SK-N-SH treated with all-trans-retinoic acid at 6 μM for 48 hours (cell line): ENCODE measurements around the gene KNDC1.

Experiments used
- ATAC-seq: fragments of 200-7000 bp; cut with Tn5 transposase; 3 replicates; pipeline ENCODE4 v1.9.1; 2020; ENCODE audit warnings: mild to moderate bottlenecking, moderate library complexity
- ARNTL ChIP-seq: fragments of 450-650 bp; formaldehyde crosslinking; IDR thresholded peaks from 2 replicates; pipeline ENCODE4 v1.5.0; 2020; ENCODE audit warnings: low read depth, mild to moderate bottlenecking, moderate library complexity, borderline replicate concordance
- BACH2 ChIP-seq: fragments of 250-450 bp; sonication (Bioruptor Pico); IDR thresholded peaks from 2 replicates; pipeline ENCODE4 v1.9.0; 2021; ENCODE audit warnings: mild to moderate bottlenecking, borderline replicate concordance
- CREB5 ChIP-seq: fragments of 250-450 bp; sonication (Bioruptor Pico); IDR thresholded peaks from 2 replicates; pipeline ENCODE4 v1.5.1; 2020; ENCODE audit warnings: low read depth, mild to moderate bottlenecking, moderate library complexity
- CSRNP3 ChIP-seq: fragments of 250-450 bp; sonication (Bioruptor Pico); IDR thresholded peaks from 2 replicates; pipeline ENCODE4 v1.5.1; 2021; ENCODE audit warnings: mild to moderate bottlenecking, moderate library complexity
- ESRRG ChIP-seq: fragments of 250-450 bp; sonication (Bioruptor Pico); IDR thresholded peaks from 2 replicates; pipeline ENCODE4 v1.6.1; 2021; ENCODE audit warnings: mild to moderate bottlenecking
- GLIS3 ChIP-seq: fragments of 250-450 bp; sonication (Bioruptor Pico); IDR thresholded peaks from 2 replicates; pipeline ENCODE4 v1.5.0; 2020; ENCODE audit warnings: mild to moderate bottlenecking, moderate library complexity
- ISL1 ChIP-seq: fragments of 250-450 bp; sonication (Bioruptor Pico); IDR thresholded peaks from 2 replicates; pipeline ENCODE4 v2.1.2; 2022; ENCODE audit warnings: mild to moderate bottlenecking, moderate library complexity
- OSR1 ChIP-seq: fragments of 250-450 bp; sonication (Bioruptor Pico); IDR thresholded peaks from 2 replicates; pipeline ENCODE4 v1.8.0; 2022; ENCODE audit warnings: moderate library complexity, mild to moderate bottlenecking, inconsistent platforms
- PATZ1 ChIP-seq: fragments of 250-450 bp; sonication (Bioruptor Pico); IDR thresholded peaks from 2 replicates; pipeline ENCODE4 v1.8.0; 2020; ENCODE audit warnings: mild to moderate bottlenecking, moderate library complexity, borderline replicate concordance
- POU6F1 ChIP-seq: fragments of 250-450 bp; sonication (Bioruptor Pico); IDR thresholded peaks from 2 replicates; pipeline ENCODE4 v1.8.0; 2021; ENCODE audit warnings: low read depth, mild to moderate bottlenecking, moderate library complexity, borderline replicate concordance
- PPARA ChIP-seq: fragments of 250-450 bp; sonication (Bioruptor Pico); IDR thresholded peaks from 2 replicates; pipeline ENCODE4 v1.5.0; 2020; ENCODE audit warnings: mild to moderate bottlenecking, borderline replicate concordance
- RARB ChIP-seq: fragments of 250-450 bp; sonication (Bioruptor Pico); IDR thresholded peaks from 2 replicates; pipeline ENCODE4 v1.8.0; 2021; ENCODE audit warnings: mild to moderate bottlenecking, moderate library complexity
- TCF4 ChIP-seq: fragments of 250-450 bp; sonication (Bioruptor Pico); IDR thresholded peaks from 2 replicates; pipeline ENCODE4 v1.8.0; 2021; ENCODE audit warnings: mild to moderate bottlenecking, moderate library complexity, borderline replicate concordance
- TOX ChIP-seq: fragments of 250-450 bp; sonication (Bioruptor Pico); IDR thresholded peaks from 2 replicates; pipeline ENCODE4 v1.8.0; 2021; ENCODE audit warnings: mild to moderate bottlenecking, moderate library complexity, borderline replicate concordance
- TSHZ2 ChIP-seq: fragments of 250-450 bp; sonication (Bioruptor Pico); IDR thresholded peaks from 2 replicates; pipeline ENCODE4 v1.5.0; 2020; ENCODE audit warnings: mild to moderate bottlenecking, moderate library complexity
- ZFP3 ChIP-seq: fragments of 250-450 bp; sonication (Bioruptor Pico); IDR thresholded peaks from 2 replicates; pipeline ENCODE4 v1.5.0; 2020; ENCODE audit warnings: mild to moderate bottlenecking, moderate library complexity
- ZFP30 ChIP-seq: fragments of 450-650 bp; formaldehyde crosslinking; IDR thresholded peaks from 2 replicates; pipeline ENCODE4 v1.5.0; 2022; ENCODE audit warnings: mild to moderate bottlenecking, moderate library complexity
- ZNF565 ChIP-seq: fragments of 450-650 bp; formaldehyde crosslinking; conservative IDR thresholded peaks from 2 replicates; pipeline ENCODE4 v1.5.0; 2020; ENCODE audit warnings: low read depth, mild to moderate bottlenecking, moderate library complexity
- ZNF70 ChIP-seq: fragments of 450-650 bp; formaldehyde crosslinking; IDR thresholded peaks from 2 replicates; pipeline ENCODE4 v1.5.0; 2020; ENCODE audit warnings: mild to moderate bottlenecking, moderate library complexity
- ZNF8 ChIP-seq: fragments of 450-650 bp; formaldehyde crosslinking; IDR thresholded peaks from 2 replicates; pipeline ENCODE4 v1.5.0; 2020; ENCODE audit warnings: mild to moderate bottlenecking, moderate library complexity

KNDC1 gene

GRCh38 chr10:133167693-133168616 is 7.9 kb downstream of the KNDC1 start (continued):
- no peak for TF ChIP-seq ARNTL
- no peak for TF ChIP-seq ISL1 (CRISPR knock-in tag)
- TF ChIP-seq ZNF70 (CRISPR knock-in tag), result no peak

GRCh38 chr10:133168617-133169031 is 8.6 kb downstream of the KNDC1 start:
- no peak for ATAC-seq
- TF ChIP-seq PATZ1 (CRISPR knock-in tag), result no peak
- TF ChIP-seq ZFP3, result no peak
- TF ChIP-seq ESRRG (CRISPR knock-in tag), result no peak
- TF ChIP-seq PPARA, result no peak
- TF ChIP-seq TCF4, result no peak
- no peak for TF ChIP-seq CREB5 (CRISPR knock-in tag)
- no peak for TF ChIP-seq OSR1 (CRISPR knock-in tag)
- TF ChIP-seq RARB, result no peak
- TF ChIP-seq ISL1 (CRISPR knock-in tag), result no peak
- TF ChIP-seq GLIS3 (CRISPR knock-in tag), result no peak
- no peak for TF ChIP-seq ARNTL
- no peak for TF ChIP-seq POU6F1 (CRISPR knock-in tag)

- ATAC-seq, result no peak
- no peak for TF ChIP-seq ZFP30 (CRISPR knock-in tag)
- TF ChIP-seq ZFP3, result no peak
- no peak for TF ChIP-seq ZNF565 (CRISPR knock-in tag)
- TF ChIP-seq TCF4, result no peak
- no peak for TF ChIP-seq TOX (CRISPR knock-in tag)
- no peak for TF ChIP-seq GLIS3 (CRISPR knock-in tag)
- TF ChIP-seq RARB, result no peak
- no peak for TF ChIP-seq ZNF8 (CRISPR knock-in tag)
- no peak for TF ChIP-seq CREB5 (CRISPR knock-in tag)
- no peak for TF ChIP-seq POU6F1 (CRISPR knock-in tag)
- TF ChIP-seq CSRNP3, result no peak
- TF ChIP-seq BACH2 (CRISPR knock-in tag), result no peak
- TF ChIP-seq TSHZ2 (CRISPR knock-in tag), result no peak
- TF ChIP-seq OSR1 (CRISPR knock-in tag), result no peak
These were observed 9.3 kb downstream of the KNDC1 start for GRCh38 chr10:133169173-133169947.
